HG02870 (cell line): ENCODE data around the gene METTL25B.

Experiments
- ATAC-seq: cut with Tn5 transposase; IDR thresholded peaks from one replicate; pipeline ENCODE4 v1.9.1; 2021; ENCODE audit warnings: mild to moderate bottlenecking, moderate library complexity; ENCODE audit not compliant: unreplicated experiment

METTL25B gene

GRCh38 chr1:156700736-156701531, 27.3 kb upstream of the METTL25B start:
- no peak for ATAC-seq

GRCh38 chr1:156703336-156703735, 24.9 kb upstream of the METTL25B start:
- ATAC-seq: no peak

GRCh38 chr1:156703741-156704140, 24.5 kb upstream of the METTL25B start:
- ATAC-seq: no peak

- no peak for ATAC-seq
Measured at GRCh38 chr1:156704166-156704711, 24.0 kb upstream of the METTL25B start.

DNA sequence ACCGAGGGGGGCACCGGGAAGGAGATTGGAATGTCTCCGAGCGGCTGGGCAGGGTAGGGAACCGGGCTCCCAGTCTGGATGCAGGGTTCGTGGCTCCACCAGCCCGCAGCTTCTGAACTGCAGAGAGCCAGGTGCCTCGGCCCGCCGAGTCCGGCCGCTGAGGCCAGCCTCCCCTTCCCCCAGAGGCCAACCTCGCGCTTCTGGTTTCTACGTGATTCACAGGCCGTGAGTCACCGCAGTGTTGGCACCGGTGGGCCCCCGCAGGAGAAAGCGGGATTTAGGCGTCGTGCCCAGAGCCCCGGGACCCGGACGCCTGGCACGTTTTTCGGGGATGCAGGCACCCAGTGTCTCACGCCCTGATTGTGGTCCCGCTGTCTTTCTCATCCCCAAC, 23.3 kb upstream of the METTL25B start:
- no peak for ATAC-seq

GRCh38 chr1:156705321-156705917, 22.9 kb upstream of the METTL25B start, which contains the start of gene CRABP2:
Gene CRABP2 (minus strand): TSS chr1:156705583. CDS start chr1:156705446, 137 bp downstream.
- ATAC-seq: no peak

DNA sequence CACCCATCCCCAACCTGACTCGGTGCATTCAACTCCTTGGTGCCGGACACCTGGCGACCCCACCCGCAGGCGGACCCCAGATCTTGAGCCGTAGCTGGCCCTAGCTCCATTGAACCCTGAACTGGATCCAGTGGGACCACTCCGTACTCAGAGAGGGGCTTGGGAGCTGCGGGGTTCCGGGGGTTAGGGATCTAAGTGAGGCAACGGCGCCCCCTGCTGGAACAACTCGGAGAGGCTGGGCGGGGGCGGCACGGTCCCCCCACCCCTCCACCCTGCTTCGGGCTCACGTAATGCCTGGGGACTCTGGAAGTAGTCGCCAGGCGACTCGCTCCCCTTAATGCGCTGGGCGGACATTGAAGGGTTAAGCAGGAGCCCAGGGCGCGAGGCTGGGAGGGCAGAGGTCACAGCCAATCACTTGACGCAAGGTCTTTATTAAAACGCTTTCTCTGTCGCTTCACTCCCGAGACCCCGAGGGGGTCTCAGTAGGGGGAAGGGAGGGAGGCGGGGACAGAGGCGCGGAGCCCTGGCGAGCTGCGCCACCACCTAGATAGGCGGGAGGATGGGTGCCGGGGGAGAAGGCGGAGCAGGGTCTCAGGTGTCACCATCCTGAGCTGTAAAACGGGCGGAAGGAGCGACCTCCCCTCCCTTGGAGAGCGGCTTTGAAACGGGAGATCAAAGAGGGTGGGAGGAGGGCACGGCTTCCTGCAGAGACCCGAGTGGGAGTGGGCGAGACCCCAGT, 22.2 kb upstream of the METTL25B start:
- ATAC-seq: no peak

GRCh38 chr1:156706657-156707416, 21.4 kb upstream of the METTL25B start:
- no peak for ATAC-seq

DNA sequence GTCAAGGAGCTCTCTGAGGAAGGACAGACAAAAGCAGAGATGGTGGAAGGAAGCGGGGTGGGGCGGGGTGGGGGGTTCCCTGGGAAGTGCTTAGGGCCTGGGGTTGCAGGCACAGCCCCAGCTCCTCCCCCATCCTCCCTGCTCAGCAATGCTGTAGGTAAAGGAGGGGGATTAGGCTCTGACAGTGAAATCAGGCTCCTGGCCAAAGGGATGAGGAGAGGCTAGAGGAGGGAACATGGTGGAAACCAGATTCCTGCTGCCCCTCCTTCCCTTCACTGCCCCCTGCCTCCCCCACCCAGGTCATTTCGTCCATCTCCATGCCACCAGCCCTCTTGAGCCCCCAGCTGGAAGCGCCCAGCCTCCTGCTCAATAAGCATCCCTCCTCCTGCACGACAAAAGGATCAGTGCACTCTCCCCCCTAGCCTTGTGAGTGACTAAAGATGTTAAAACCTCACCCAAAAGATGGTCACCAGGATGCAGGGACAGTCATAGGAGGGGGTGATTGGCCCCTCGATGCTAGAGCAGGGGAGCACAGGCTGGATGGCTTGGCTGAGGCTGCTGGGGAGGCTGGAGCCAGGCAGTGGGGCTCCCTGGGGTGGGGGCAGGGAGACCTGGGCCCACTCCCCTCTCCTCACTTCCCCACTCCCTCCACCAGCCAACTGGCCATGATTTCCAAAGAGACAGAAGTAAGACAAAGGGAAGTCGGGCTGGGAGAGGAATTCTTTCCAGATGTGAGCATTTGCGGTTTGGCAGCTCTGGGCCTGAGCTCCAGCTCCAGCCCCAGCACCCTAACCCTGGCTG, 20.7 kb upstream of the METTL25B start:
- no peak for ATAC-seq

DNA sequence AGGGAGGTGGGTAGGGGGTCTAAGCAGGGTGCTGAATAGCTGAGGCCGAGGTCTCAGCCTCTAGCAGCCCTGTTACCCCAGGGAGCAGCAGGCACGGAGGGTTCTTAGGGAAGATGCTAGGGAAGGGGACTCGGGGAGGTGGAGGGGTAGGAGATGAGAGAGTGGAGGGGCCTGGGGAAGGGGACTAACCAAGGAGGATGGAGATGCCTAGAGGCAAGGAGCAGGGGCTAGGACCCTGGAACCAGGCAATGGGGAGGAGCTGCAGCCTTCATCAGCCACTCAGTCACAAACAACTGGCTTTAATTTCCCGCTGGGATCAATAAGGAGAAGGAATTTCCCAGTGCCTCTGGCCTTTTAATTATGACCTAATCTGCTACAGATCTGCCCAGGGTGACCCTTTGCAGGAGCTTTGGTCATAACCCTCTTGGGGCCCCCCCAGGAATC, 20.0 kb upstream of the METTL25B start:
- no peak for ATAC-seq

GRCh38 chr1:156709031-156709430, 19.2 kb upstream of the METTL25B start:
- ATAC-seq: no peak

GRCh38 chr1:156709757-156710489, 18.3 kb upstream of the METTL25B start:
- ATAC-seq: no peak

DNA sequence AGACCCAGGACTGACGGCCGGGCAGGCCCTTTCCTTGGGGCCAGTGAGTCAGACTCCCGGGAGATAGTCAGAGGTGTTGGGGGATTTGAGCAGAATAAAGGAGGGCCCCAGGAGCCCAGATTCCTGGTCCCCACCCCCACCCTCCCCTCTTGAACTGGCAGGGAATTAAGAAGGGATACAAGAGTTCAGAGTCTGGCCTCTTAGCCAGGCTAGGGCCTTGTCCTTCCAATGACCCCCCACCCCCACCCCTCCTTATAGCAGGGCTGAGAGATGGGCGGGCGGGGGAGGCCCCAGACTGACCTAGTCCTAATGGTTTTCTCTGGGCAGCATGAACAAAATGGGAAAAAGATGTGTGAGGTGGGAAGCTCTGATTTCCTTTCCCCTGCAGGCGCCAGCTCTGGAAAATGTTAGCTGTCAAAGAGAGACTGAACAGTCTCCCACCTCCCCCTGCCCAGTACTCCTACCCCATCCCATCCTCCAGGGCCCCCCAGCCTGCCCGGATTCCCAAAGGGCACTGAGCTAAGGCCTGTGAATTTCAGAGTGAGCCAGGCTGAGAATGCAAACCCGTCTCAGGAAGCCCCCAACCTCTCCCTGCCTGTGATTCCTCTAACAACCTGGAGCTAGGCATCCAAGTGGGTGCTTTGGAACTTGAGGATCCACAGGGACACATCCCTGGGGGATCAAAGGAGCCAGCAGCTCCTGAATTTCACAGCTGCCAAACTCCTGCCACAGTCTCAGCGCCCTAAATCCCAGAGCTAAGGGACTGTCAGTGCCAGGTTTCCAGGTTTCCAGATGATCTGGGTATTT, 17.1 kb upstream of the METTL25B start:
- no peak for ATAC-seq

DNA sequence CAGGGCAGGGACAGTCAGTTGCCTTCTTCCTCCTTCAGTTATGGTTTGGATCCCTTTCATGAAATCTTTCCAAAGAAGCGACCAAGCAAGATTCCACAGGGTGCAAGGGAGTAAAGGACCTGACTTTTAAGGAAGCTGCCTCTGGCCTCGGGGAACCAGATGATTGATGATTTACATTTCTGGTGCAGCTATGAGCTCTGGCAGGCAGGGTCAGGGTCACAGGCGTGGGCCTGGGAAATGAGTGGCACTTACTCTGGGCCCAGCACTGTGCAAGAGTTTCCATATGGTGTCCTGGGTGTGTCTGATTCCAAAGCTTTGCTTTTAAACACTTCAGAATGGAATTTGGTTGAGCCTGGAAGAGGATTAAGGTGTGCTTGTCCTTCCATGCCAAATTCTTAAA, 15.6 kb upstream of the METTL25B start:
- no peak for ATAC-seq

GRCh38 chr1:156714830-156715229, 13.4 kb upstream of the METTL25B start:
- no peak for ATAC-seq

DNA sequence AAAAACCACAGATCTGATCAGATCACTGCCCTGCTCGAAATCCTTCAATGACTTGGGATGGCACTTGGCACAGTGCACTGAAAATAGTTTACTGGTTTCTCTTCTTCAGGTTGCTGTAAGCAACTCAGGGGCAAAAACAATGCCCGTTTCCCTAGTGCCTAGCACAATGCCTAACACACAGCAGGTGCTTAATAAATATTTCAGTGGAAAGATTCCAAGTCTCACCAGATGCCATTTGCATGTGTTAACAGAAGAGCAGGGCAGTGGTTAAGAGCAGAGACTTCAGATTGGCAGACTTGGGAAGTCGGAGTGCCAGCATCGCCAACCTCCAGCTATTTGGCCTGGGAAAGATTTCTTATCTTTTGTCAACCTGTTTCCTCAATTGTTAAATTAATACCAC, 10.9 kb upstream of the METTL25B start:
- ATAC-seq: no peak

DNA sequence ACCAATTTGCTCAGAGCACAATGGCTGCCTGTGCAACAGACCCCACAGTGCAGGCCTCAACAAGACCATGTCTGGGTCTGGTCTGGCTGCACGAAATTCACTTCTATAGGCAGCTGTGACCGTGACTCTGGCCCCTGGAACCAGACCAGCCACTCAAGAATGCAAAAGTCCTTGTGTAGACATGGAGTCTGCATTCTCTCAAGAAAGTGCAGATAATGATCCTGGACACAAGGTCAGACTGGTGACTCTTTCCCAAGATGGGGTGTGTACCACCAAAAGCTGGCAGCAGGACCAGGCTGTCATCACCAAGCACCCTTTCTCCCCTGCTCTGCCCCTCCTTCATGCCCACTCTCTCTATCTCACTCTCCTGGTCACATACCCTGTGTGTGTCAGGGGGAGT, 7.1 kb upstream of the METTL25B start:
- no peak for ATAC-seq

DNA sequence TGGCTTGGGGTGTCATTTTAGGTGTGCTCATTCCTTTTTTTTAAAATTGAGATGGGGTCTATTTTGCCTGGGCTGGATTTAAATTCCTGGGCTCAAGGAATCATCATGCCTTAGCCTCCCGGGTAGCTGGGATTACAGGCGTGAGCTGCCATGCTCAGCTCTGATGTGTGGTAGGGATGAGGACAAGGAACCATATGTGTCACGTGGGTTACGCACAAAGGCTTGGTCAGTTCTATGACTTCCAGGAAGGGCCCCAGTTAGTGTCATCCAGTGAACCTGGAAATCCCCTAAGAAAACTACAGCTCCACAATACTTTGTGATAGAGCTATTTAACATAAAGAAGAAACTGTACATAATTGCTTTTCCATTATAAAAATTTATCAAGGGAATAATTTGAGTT, 6.7 kb upstream of the METTL25B start:
- no peak for ATAC-seq
